HG03521 (cell line): ENCODE results near the gene SSR3.
"Not testable (repeated sequence)": the region's sequence is repeated elsewhere in the genome, so short reads cannot be mapped to it uniquely, and the experiment has no call there.

Source experiments
- ATAC-seq: cut with Tn5 transposase; IDR thresholded peaks from one replicate; pipeline ENCODE4 v1.9.1; 2021; ENCODE audit warnings: mild to moderate bottlenecking, moderate library complexity; ENCODE audit not compliant: unreplicated experiment

SSR3 gene

GRCh38 chr3:156554842-156555687 lies at the start of gene SSR3:
TSS of gene SSR3 (minus strand) at chr3:156555117. CDS start at chr3:156555089, 28 bp downstream.
- ATAC-seq, result peak; percentile 100

GRCh38 chr3:156604064-156604641 lies 49.2 kb upstream of the SSR3 start:
- no peak for ATAC-seq

DNA sequence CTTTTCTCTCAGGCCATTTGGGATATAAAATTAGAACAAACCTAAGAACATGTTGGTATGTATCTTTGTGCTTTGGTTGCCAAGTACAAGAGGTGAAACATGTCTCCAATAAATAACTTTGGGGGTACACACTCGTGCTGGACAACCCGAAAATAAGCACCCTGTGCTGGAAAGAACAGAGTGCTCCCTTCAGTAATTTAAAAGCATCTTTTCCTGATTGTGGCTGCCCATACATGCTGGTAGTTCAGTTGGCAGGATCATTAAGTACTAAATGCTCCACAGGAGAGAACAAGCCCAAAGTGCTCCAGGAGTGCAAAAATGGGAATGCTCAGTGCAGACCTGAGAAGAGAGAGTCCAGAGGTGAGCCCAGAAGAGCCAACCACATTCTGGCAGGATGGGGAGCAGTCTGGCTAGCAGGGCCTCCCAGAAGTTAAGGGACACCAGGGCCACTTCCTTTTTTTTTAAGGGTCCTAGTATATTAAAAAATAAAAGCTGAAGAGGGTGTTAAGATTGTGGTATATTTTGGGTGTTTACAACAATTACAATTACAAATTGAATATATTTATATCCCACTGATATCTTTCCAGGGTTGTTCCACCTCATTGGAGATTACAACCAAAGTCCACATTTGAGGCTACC lies 48.6 kb upstream of the SSR3 start:
- no peak for ATAC-seq

DNA sequence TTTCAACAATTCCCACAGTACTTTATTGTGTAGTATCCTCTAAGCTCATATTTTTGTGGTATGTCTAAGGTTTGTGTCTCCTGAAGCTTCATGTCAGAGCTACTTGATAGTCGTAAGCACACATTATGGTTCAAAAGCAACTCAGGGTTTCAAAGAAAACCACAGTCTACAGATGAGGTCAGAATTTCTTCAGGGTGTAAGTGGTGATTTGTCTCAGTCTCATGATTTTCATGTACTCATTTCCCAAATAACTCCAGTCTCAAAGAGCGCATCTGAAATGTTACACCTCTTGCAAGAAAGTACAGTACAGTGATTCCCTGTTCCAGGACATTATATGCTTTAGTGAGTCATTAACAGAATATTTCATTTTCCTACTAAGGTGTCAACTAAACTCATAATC lies 47.5 kb upstream of the SSR3 start:
- peak; percentile 56 for ATAC-seq

DNA sequence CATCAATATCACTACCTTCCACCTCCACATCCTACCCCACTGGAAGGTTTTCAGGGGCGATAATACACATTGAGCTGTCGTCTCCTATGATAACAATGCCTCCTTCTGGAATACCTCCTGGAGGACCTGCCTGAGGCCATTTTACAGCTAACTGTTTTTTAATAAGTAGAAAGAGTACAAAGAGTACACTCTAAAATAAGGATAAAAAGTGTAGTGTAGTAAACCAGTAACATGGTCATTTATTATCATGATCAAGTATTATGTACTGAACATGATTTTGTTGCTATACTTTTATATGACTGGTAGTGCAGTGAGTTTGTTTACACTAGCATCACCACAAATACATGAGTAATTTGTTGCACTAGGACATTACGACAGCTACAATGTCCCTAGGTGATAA lies 46.6 kb upstream of the SSR3 start:
- no peak for ATAC-seq

- ATAC-seq, result no peak
Observed at GRCh38 chr3:156600834-156601233, 45.9 kb upstream of the SSR3 start.

GRCh38 chr3:156599089-156599874 lies 44.4 kb upstream of the SSR3 start:
- ATAC-seq, result no peak

DNA sequence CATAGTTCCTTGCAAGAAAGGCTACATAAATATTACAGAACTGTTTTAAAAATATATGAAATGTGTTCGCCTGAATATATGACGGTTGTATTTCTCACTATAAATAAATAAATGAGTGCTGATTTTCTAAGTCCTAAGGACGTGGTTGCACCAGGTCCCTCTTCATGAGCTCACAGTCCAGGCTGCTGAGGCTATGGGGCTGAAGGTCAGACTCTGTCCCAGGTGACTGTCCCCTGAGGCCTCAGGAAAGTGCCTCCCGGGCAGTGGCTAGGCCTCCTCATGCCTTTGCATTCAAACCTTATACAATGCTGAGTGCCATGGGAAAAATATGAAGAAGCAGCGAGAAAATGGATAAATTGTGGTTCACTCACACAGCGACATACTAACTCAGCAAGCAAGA lies 43.5 kb upstream of the SSR3 start:
- ATAC-seq, result no peak

DNA sequence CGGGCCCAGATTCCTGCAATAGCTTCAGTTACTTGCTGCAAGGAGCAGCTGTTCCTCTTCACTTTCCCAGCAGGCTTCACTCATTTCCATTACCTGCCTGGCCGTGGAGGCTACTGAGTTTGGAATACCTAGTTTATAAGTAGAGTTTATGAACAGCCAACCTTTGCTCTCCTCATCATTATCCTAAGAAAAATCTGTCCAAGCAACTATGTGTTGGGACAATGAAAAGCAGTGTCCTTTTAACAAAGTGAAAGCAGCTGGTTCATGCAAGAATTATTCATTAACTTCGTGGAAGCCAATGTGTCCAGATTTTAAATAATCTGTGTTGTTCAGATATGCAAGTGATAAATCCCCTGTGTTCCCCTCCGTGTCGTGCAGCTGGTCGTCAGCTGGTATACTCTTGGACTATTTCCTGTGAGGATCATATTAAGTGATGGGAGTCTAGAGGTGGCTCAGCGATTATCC lies 39.3 kb upstream of the SSR3 start:
- ATAC-seq, result no peak

DNA sequence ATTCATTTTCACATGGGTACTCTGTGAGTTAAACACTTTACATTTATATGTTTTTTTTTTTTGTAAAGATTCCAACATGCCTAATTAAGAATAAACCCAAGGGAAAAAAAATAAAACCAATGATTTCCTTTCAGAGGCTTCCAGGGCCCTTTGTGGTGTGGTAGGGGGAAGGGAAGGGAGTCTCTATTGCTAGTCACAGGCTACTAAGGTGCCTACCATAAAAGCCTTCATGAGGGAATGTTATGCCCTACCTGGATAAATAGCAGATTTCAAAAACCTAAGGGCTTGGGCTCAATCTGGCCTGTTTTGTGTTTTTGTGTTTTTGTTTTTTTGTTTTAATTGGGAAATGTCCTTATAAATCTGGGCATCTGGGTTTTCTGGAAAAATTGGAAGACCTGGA lies 38.9 kb upstream of the SSR3 start:
- no peak for ATAC-seq

DNA sequence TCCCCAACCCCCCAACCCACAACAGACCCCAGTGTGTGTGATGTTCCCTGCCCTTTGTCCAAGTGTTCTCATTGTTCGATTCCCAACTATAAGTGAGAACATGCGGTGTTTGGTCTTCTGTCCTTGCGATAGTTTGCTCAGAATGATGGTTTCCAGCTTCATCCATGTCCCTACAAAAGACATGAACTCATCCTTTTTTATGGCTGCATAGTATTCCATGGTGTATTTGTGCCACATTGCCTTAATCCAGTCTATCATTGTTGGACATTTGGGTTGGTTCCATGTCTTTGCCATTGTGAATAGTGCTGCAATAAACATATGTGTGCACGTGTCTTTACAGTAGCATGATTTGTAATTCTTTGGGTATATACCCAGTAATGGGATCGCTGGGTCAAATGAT lies 34.9 kb upstream of the SSR3 start:
- ATAC-seq, result not testable (repeated sequence)

DNA sequence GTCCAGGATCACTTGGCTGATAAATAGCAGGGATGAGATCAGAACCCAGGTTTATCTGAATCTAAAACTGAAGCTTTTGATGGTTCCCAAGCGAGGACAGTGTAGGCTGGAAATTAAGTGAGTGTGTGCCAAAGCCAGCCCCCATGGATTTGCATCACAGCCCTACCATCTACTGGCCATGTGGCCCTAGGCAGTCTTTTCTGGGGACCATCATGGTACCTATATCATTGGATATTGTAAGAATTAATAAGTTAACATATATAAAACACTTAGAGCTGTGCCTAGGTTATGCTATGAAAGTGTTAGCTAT lies 32.8 kb upstream of the SSR3 start:
- ATAC-seq, result no peak

- ATAC-seq, result no peak
Observed at GRCh38 chr3:156586905-156587759, 32.2 kb upstream of the SSR3 start.

GRCh38 chr3:156583469-156583868 lies 28.6 kb upstream of the SSR3 start:
- ATAC-seq, result no peak

DNA sequence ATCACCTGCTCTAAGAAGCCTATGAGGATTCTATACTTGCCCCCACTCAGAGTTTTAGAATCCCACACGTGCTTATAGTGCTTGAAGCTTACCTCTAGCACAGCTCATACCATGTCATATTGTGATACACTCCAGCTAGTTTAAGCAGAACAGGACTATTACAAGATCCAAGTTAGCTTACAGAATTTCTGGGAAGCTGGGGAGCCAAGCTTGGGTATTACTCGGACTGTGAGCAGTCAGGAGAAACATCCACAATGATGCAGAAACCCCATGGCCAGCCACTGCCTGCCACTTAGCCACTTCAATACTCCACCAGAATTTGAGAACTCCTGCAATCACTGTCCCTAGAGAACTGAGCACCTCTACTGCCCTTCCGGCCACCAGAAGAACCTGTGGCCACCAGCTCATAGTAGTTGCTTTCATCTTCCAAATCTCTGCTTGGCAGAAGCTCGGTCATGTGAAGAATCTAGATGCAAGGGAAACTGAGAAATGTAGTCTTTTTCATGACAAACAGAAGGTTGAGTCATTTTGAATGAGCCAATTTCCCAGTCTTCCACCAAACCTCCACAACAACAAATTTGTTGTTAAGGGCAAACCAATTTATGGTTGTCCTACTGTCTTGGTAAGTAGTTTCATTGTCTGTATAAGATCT lies 27.7 kb upstream of the SSR3 start:
- ATAC-seq, result peak; percentile 74

GRCh38 chr3:156581954-156582353 lies 27.0 kb upstream of the SSR3 start:
- no peak for ATAC-seq

DNA sequence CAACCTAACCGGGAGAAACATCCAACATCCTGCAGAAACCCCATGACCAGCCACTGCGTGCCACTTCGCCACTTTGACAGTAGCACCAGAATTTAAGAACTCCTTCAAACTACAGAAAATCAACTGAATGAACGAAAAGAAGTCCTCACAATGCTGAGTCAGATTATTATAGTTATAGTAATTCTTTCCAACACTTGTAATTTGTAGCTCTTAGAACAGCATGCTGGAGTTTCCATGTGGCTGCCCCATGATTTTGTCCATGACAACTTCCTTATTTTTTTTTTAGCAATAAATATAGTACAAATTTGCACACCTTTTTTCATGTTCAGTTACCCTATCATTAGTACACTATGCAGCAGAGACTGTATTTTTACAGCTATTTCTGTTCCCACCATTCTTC lies 26.1 kb upstream of the SSR3 start:
- no peak for ATAC-seq

- no peak for ATAC-seq
Observed at GRCh38 chr3:156579427-156579851, 24.5 kb upstream of the SSR3 start.

DNA sequence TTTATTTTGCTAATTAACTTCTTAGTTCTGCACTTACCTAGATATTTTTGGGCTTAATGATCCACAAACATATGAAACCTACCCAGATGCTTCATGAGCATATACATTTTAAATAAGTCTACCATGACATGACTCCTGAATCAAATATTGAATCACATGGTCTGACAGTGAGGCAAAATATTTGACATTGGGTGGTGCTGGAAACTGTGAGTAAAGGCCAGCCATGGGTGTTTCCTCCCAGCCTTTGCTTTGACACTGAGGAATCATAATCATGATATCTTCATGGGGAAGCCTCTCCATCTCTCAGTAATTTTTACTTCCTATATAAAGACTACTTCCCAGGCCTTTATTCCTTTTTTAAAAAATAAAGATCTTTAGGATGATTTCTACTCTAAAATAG lies 22.8 kb upstream of the SSR3 start:
- ATAC-seq, result no peak
